Measurements from ENCODE around the gene CFAP45. TPM values are rescaled to one million over a fixed set of nuclear protein-coding genes. Genes with fewer than 3 reads are reported as not detected.

The CFAP45 gene
- total and polyA plus RNA-seq, 2 of the 8 experiments (the other 6 are each of a cell fraction or from before 2014, with no cell fraction given), result 0.05 TPM; not detected in 1

DNA sequence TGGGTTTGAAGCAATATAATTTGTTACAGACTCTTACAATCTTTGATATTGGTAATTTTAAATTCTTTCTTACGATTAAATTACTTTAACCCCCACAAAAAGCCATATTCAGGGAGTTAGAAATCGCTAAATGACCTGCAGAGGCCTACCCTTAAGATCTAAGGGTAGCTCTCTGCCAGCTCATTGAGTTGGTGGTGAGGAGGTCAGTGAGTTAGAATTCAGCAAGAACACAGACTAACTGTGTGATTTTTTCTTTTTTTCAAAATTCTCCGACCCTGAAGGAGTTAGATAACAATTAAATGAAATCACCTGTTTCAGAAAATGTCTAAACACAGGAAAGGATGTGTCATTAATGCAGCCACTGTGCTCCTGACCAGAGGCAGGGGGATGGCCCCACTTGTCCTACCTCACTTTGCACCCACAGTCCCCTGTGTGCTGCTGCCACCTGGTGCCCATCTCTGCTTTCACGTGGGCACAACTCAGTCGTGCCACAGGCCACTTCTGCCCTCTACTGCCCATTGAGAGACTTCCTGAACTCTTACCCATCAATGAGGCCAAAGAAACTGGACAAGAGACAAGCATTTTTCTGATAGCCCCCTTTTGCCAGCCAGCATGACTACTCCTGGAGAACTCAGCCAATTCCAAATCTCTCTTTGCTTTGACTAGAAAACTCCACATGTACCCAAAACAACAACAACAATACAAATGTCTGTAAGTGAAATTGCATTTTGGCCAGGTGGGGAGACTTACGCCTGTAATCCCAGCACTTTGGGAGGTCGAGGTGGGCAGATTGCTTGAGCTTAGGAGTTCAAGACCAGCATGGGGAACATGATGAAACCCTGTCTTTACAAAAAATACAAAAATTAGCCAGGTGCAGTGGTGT, 8.4 kb downstream of the CFAP45 start:
- no peaks in the 10 kb centered on the region for H3K36me3 ChIP-seq (ENCODE audit: control insufficient read depth in 2 of 4, insufficient read depth in 4 of 4, low read length in 3 of 4)
- H4K20me1 ChIP-seq (replicated peaks in 1 of 2; ENCODE audit: control insufficient read depth in 1 of 2, insufficient read depth in 2 of 2, low read length in 2 of 2), result no peaks in the 10 kb centered on the region
- no peak overlapping the region for H2BK12ac ChIP-seq (ENCODE audit: low read depth, low read length)
- 54% methylated on average over 7 of the region's 7 CpGs; no CpG with 5 or more reads in 1 of the 2 experiments for WGBS, 2 experiments (ENCODE audit: extremely low coverage in 1 of 2, insufficient coverage in 1 of 2, insufficient read length in 1 of 2, insufficient replicate concordance in 2 of 2, low coverage in 1 of 2, low lambda C conversion rate in 2 of 2, missing lambda C conversion rate in 1 of 2)
- no peaks in the 10 kb centered on the region for H3K27me3 ChIP-seq (replicated peaks in 1 of 4; ENCODE audit: control insufficient read depth in 3 of 4, extremely low read depth in 1 of 4, insufficient read depth in 3 of 4, low read length in 3 of 4)
- H3K18ac ChIP-seq (ENCODE audit: extremely low read depth, low read length), result no peak overlapping the region
- H3K4me3 ChIP-seq (ENCODE audit: extremely low read depth in 1 of 4, insufficient read depth in 2 of 4, low read depth in 3 of 4, low read length in 4 of 4), result no peak overlapping the region
- no peaks in the 10 kb centered on the region for H3K79me1 ChIP-seq (ENCODE audit: low read depth, low read length)
- DNase-seq (ENCODE audit: low read depth in 1 of 2, low spot score in 2 of 2), result peak; percentile 66 to 77
- no peaks in the 10 kb centered on the region for H3K4me1 ChIP-seq (replicated peaks in 1 of 4; ENCODE audit: control insufficient read depth in 3 of 4, insufficient read depth in 4 of 4, low read length in 3 of 4)
- POLR2A ChIA-PET (ENCODE audit: partially characterized antibody), result interaction anchor here (1.4 to 2.6 kb wide), 3 partner anchors 87 to 110 kb away, joined by 3 to 10 read pairs (median 4); partner anchors contain the start of gene DUSP23
- no peak overlapping the region for H3K9ac ChIP-seq (replicated peaks in 1 of 4; ENCODE audit: extremely low read depth in 1 of 4, low read depth in 3 of 4, low read length in 3 of 4)
- H4K5ac ChIP-seq (ENCODE audit: insufficient read length, low read depth, low read length), result no peak overlapping the region
- H3K56ac ChIP-seq (replicated peaks; ENCODE audit: insufficient read length, low read depth, low read length), result no peak overlapping the region
- FAIRE-seq, result peak; percentile 86
- H3K27ac ChIP-seq (ENCODE audit: low read depth, low read length), result no peak overlapping the region
- H2BK120ac ChIP-seq (replicated peaks; ENCODE audit: low read depth, low read length), result no peak overlapping the region
- H3K23ac ChIP-seq (ENCODE audit: insufficient read length), result no peak overlapping the region
- no peaks in the 10 kb centered on the region for H3K9me3 ChIP-seq (ENCODE audit: insufficient read depth in 2 of 2, low read depth in 1 of 2, low read length in 1 of 2)
- no peaks in the 10 kb centered on the region for H3K23me2 ChIP-seq (ENCODE audit: low read depth, low read length)
- no peaks in the 10 kb centered on the region for H3K79me2 ChIP-seq (ENCODE audit: control insufficient read depth in 1 of 2, insufficient read depth in 2 of 2, low read length in 2 of 2)
- CTCF ChIA-PET (ENCODE audit: partially characterized antibody), result interaction anchor here (0.6 to 20.8 kb wide), 45 partner anchors 9 to 759 kb away, joined by 3 to 645 read pairs (median 6); partner anchors contain the start of genes DUSP23, FCRL6, IGSF9 and KCNJ9
- H2BK5ac ChIP-seq (ENCODE audit: low read depth, low read length), result no peak overlapping the region
- no peak overlapping the region for H3K4me2 ChIP-seq (ENCODE audit: insufficient read depth in 1 of 2, low read depth in 2 of 2, low read length in 2 of 2)
- no peak overlapping the region for H4K91ac ChIP-seq (replicated peaks; ENCODE audit: insufficient read length, low read length)
- H2BK20ac ChIP-seq (ENCODE audit: low read length), result no peak overlapping the region
- no peak overlapping the region for H2AK5ac ChIP-seq (ENCODE audit: low read depth, low read length)
- H2BK15ac ChIP-seq (ENCODE audit: low read length), result no peak overlapping the region
- H3K14ac ChIP-seq (ENCODE audit: insufficient read length), result no peak overlapping the region
- no peak overlapping the region for H3K4ac ChIP-seq (replicated peaks; ENCODE audit: insufficient read length, low read depth, low read length)
- H4K8ac ChIP-seq (ENCODE audit: extremely low read depth, insufficient read depth, low read length), result no peak overlapping the region
- H2AFZ ChIP-seq (ENCODE audit: low read length), result no peak overlapping the region
- TF ChIP-seq CTBP2 (IDR thresholded peaks at IDR 0.05; ENCODE audit: borderline replicate concordance, insufficient read depth, insufficient read length, low read length), result no peak
- TF ChIP-seq, protein P1, sequence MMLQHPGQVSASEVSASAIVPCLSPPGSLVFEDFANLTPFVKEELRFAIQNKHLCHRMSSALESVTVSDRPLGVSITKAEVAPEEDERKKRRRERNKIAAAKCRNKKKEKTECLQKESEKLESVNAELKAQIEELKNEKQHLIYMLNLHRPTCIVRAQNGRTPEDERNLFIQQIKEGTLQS (IDR thresholded peaks at IDR 0.05; ENCODE audit: insufficient read depth, low read depth, low read length), result peak; percentile 72
- TF ChIP-seq CREB1 (IDR thresholded peaks at IDR 0.05), result peak; percentile 54; the same call in 1 of the 2 replicates
- TF ChIP-seq EGR1 (IDR thresholded peaks at IDR 0.05; ENCODE audit: borderline replicate concordance, low read depth, low read length), result peak; percentile 90
- no peak for TF ChIP-seq TCF12 (IDR thresholded peaks at IDR 0.05; ENCODE audit: low read depth, low read length)
- TF ChIP-seq, protein P2, sequence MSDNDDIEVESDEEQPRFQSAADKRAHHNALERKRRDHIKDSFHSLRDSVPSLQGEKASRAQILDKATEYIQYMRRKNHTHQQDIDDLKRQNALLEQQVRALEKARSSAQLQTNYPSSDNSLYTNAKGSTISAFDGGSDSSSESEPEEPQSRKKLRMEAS (IDR thresholded peaks at IDR 0.05), result peak; percentile 80
- TF ChIP-seq RBBP5 (IDR thresholded peaks at IDR 0.05; ENCODE audit: borderline replicate concordance, low read depth, low read length), result no peak
- no peak for TF ChIP-seq SP1 (IDR thresholded peaks at IDR 0.05; ENCODE audit: low read depth, low read length)
- peak; percentile 100 for TF ChIP-seq RAD21 (IDR thresholded peaks at IDR 0.05 in 1 of 2, conservative IDR thresholded peaks at IDR 0.05 in 1 of 2; ENCODE audit: low read depth in 2 of 2, low read length in 2 of 2)
- TF ChIP-seq SIN3A (conservative IDR thresholded peaks at IDR 0.05 in 1 of 2, IDR thresholded peaks at IDR 0.05 in 1 of 2; ENCODE audit: low read depth in 1 of 2, low read length in 2 of 2), result 0 out of 4 replicates have a peak, but pooled peaks of 1 of the 2 experiments have one; percentile 35

Measured in H1 (cell line).